ENCODE results near the gene IFITM5. TPM values are rescaled to one million over a fixed set of nuclear protein-coding genes. Genes with fewer than 3 reads are reported as not detected.

IFITM5 gene
- total RNA-seq, 2 experiments from 2014 or later = not detected

DNA sequence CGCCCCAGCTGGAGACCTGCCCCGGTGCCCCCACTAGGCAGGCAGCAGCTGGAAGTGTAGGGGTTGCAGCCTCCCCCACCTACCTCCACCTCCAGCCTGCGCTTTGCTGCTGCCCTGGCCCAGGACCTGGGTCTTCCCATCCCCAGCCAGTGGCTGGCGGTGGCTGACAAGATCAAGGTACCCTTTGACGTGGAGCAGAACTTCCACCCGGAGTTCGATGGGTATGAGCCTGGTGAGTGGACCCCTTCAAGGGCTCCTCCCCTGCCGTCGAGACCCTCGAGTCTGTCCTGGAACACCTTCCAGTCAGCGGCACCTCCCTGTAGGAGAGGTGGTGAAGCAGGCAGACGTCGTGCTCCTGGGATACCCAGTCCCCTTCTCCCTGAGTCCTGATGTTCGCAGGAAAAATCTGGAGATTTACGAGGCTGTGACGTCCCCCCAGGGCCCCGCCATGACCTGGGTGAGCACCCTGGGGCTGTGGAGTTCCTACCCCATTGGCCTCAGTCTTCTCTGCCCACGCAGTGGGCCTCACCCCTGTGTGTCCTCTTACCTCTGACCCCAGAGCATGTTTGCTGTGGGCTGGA, 6.0 kb downstream of the IFITM5 start:
- H3K36me3 Mint-ChIP-seq (ENCODE audit: low read depth) = peaks cover 69% of the 10 kb centered on the region
- H3K4me3 Mint-ChIP-seq = peak overlapping the region; percentile 88
- peaks cover 75% of the 10 kb centered on the region for H3K4me1 Mint-ChIP-seq (ENCODE audit: low read depth)
- H3K27ac Mint-ChIP-seq = no peak overlapping the region
- H3K9me3 Mint-ChIP-seq (ENCODE audit: insufficient read depth) = no peaks in the 10 kb centered on the region
- ChIA-PET CTCF (interaction anchor here (1.0 to 2.3 kb wide), 2 partner anchors 11 to 43 kb away, joined by 3 to 11 read pairs; no protein-coding TSS in a partner anchor), POLR2A (interaction anchor here (1.0 to 10.0 kb wide), 3 partner anchors 13 to 23 kb away, joined by 3 to 97 read pairs (median 41); partner anchors contain the start of gene NLRP6)
- ATAC-seq (no peak), DNase-seq (no peak)
- H3K27me3 Mint-ChIP-seq (ENCODE audit: low read depth) = no peaks in the 10 kb centered on the region

GRCh38 chr11:292211-293121, 6.9 kb downstream of the IFITM5 start:
- CTCF ChIA-PET = interaction anchor here (7.1 kb wide), 1 partner anchor 43 kb away, joined by 76 read pairs; no protein-coding TSS in a partner anchor
- ATAC-seq (no peak), DNase-seq (no peak)
- Mint-ChIP-seq H3K27ac (peak overlapping the region; percentile 77), H3K9me3 (ENCODE audit: insufficient read depth) (no peaks in the 10 kb centered on the region), H3K36me3 (ENCODE audit: low read depth) (peaks cover 77% of the 10 kb centered on the region), H3K27me3 (ENCODE audit: low read depth) (no peaks in the 10 kb centered on the region), H3K4me1 (ENCODE audit: low read depth) (peaks cover 72% of the 10 kb centered on the region), H3K4me3 (peak overlapping the region; percentile 88)
- POLR2A ChIA-PET = interaction anchor here (1.0 to 10.0 kb wide), 5 partner anchors 7 to 42 kb away, joined by 3 to 97 read pairs (median 41); partner anchors contain the start of genes IFITM5 and NLRP6

DNA sequence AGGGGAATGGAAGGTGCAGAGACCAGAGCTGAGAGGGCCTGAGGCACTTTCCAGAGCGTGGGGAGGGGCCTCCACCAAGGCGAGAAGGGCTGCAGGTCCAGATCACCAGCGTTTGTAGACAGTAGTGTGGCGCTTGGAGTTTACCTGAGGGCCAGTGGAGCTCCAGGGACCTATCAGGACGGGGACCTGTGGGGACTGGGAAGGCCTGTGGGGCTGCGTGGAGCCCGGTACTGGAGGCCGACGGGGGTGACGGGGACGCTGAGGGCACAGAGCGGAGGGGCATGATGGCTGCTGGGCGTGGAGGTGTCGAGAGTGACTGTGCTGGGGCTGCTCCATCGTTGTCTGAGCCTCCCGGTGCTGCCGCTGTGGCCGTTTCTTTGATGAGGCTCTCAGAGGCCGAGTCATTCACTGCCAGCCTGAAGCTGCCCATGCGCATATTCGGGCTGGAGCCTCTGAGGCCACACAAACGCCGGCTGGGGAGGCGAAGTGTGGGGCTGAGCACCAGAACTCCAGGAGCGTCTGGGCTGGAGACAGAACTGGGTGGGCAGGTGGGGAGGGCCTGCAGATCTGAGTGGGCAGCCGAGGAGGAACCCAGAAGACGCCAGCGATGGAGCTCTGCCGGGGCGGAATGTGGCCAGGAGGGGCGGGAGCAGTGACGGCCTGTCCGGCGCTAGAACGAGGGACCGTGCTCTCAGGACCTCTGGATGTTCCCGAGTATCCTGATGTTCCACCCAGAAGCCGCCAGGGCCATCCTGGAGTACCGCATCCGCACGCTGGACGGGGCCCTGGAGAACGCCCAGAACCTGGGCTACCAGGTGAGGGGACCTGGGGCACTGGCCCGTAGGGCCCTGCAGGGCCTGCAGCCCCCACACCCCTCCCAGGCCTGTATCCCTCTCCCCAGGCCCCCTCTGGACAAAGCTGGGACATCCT, 7.8 kb downstream of the IFITM5 start:
- peaks cover 75% of the 10 kb centered on the region for H3K36me3 Mint-ChIP-seq (ENCODE audit: low read depth)
- no peak for ATAC-seq
- H3K9me3 Mint-ChIP-seq (ENCODE audit: insufficient read depth) = no peaks in the 10 kb centered on the region
- peak overlapping the region; percentile 88 for H3K4me3 Mint-ChIP-seq
- peaks cover 70% of the 10 kb centered on the region for H3K4me1 Mint-ChIP-seq (ENCODE audit: low read depth)
- H3K27ac Mint-ChIP-seq = peak overlapping the region; percentile 93
- H3K27me3 Mint-ChIP-seq (ENCODE audit: low read depth) = peaks cover 2% of the 10 kb centered on the region
- ChIA-PET POLR2A (interaction anchor here (1.5 to 10.0 kb wide), 7 partner anchors 8 to 41 kb away, joined by 5 to 97 read pairs (median 41); partner anchors contain the start of genes IFITM1, IFITM5 and NLRP6), CTCF (interaction anchor here (1.0 to 7.1 kb wide), 2 partner anchors 18 to 42 kb away, joined by 3 to 76 read pairs; no protein-coding TSS in a partner anchor)
- DNase-seq = no peak

DNA sequence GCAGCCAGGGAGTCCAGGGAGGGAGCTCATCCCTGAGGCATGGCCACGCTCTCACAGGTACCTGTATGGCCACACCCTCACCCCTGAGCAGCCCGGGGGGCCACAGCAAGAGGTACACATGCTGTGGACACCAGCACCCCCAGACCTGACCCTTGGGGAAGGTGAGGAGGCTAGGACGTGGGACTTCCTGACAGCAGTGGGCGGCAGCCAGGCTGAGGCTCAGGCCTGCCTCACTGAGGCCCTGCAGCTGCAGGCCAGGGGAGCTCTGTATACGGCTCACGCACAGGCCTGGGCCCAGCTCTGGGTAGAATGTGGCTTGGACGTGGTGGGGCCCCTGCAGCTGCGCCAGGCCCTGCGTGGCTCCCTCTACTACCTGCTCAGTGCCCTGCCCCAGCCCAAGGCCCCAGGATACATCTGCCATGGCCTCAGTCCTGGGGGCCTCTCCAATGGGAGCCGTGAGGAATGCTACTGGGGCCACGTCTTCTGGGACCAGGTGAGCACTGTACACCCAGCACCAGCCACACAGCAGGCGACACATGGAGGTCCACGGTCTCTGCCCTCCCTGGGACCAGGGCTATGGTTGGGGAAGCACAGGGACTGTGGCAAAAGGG, 8.6 kb downstream of the IFITM5 start:
- peak; percentile 28 for DNase-seq
- peaks cover 71% of the 10 kb centered on the region for H3K4me1 Mint-ChIP-seq (ENCODE audit: low read depth)
- no peaks in the 10 kb centered on the region for H3K9me3 Mint-ChIP-seq (ENCODE audit: insufficient read depth)
- CTCF ChIA-PET = interaction anchor here (0.8 to 7.1 kb wide), 5 partner anchors 15 to 74 kb away, joined by 3 to 76 read pairs (median 5); no protein-coding TSS in a partner anchor
- peak overlapping the region; percentile 88 for H3K4me3 Mint-ChIP-seq
- H3K27ac Mint-ChIP-seq = peak overlapping the region; percentile 93
- POLR2A ChIA-PET = interaction anchor here (0.6 to 10.0 kb wide), 8 partner anchors 9 to 64 kb away, joined by 3 to 97 read pairs (median 38); partner anchors contain the start of genes IFITM1, IFITM2, IFITM5 and NLRP6
- peaks cover 2% of the 10 kb centered on the region for H3K27me3 Mint-ChIP-seq (ENCODE audit: low read depth)
- no peak for ATAC-seq
- peaks cover 73% of the 10 kb centered on the region for H3K36me3 Mint-ChIP-seq (ENCODE audit: low read depth)

DNA sequence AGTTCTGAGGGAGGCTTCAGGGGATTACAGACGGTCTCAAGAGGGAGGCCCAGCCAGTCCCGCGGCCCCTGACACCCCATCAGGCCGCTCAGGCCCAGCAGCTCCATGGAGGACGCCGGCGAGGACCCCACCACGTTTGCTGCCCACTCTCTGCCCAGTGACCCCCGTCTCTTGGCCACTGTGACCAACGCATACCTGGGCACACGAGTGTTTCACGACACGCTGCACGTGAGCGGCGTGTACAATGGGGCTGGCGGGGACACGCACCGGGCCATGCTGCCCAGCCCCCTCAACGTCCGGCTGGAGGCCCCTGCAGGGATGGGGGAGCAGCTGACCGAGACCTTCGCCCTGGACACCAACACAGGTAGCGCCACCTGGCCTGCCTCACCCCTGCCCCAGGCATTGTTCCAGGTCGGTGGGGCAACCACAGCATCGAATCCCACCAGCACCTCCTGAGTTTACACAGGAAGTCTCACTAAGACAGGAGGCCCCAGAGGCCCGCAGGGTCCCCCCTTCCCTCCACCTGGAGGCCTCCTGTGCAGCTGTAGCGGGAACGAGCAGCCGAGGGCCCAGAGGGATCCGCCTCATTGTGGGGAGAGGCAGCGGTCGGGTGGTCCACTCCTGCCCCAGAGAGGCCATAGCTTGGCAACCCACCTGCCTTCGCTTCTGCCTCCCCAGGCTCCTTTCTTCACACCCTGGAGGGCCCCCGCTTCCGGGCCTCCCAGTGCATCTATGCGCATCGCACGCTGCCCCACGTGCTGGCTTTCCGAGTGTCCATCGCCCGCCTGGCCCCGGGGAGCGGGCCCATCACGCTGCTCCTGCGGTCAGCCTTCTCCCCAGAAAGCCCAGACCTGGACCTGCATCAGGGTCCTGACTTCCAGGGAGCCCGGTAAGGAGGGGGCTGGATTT, 9.4 kb downstream of the IFITM5 start:
- Mint-ChIP-seq H3K9me3 (ENCODE audit: insufficient read depth) (no peaks in the 10 kb centered on the region), H3K4me1 (ENCODE audit: low read depth) (peaks cover 71% of the 10 kb centered on the region), H3K27me3 (ENCODE audit: low read depth) (peaks cover 2% of the 10 kb centered on the region), H3K4me3 (peak overlapping the region; percentile 88), H3K36me3 (ENCODE audit: low read depth) (peaks cover 73% of the 10 kb centered on the region), H3K27ac (peak overlapping the region; percentile 93)
- ATAC-seq (peak; percentile 5), DNase-seq (peak; percentile 54)
- ChIA-PET CTCF (interaction anchor here (0.8 to 7.1 kb wide), 7 partner anchors 16 to 75 kb away, joined by 3 to 76 read pairs (median 3); no protein-coding TSS in a partner anchor), POLR2A (interaction anchor here (0.6 to 10.0 kb wide), 12 partner anchors 9 to 72 kb away, joined by 3 to 97 read pairs (median 27); partner anchors contain the start of genes IFITM1, IFITM2, IFITM5 and NLRP6)

DNA sequence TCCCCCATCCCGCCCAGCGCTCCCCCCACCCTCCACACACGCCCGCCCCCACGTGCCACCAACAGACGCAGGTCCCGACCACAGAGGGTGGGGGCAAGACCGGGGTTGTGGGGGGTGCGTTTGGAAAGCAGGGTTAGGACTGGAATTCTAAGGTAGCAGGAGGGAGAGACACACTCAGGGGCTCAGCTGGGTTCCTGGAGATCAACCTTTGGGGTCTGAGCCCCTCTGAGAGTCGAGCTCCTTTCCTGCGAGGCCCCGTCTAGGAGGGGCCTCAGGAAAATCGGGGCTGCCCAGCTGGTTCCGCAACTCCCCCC, 10.0 kb downstream of the IFITM5 start:
- Mint-ChIP-seq H3K36me3 (ENCODE audit: low read depth) (peaks cover 71% of the 10 kb centered on the region), H3K27me3 (ENCODE audit: low read depth) (peaks cover 2% of the 10 kb centered on the region), H3K4me1 (ENCODE audit: low read depth) (peaks cover 66% of the 10 kb centered on the region), H3K4me3 (peak overlapping the region; percentile 88), H3K27ac (peak overlapping the region; percentile 93), H3K9me3 (ENCODE audit: insufficient read depth) (no peaks in the 10 kb centered on the region)
- ChIA-PET CTCF (interaction anchor here (1.0 to 7.1 kb wide), 5 partner anchors 16 to 39 kb away, joined by 3 to 76 read pairs (median 5); no protein-coding TSS in a partner anchor), POLR2A (interaction anchor here (0.6 to 10.0 kb wide), 12 partner anchors 9 to 72 kb away, joined by 3 to 97 read pairs (median 27); partner anchors contain the start of genes IFITM1, IFITM2, IFITM5 and NLRP6)
- DNase-seq (peak; percentile 65), ATAC-seq (peak; percentile 0)

- CTCF ChIA-PET = interaction anchor here (1.0 to 7.1 kb wide), 9 partner anchors 10 to 39 kb away, joined by 3 to 76 read pairs (median 5); partner anchors contain the start of gene NLRP6
- Mint-ChIP-seq H3K9me3 (ENCODE audit: insufficient read depth) (no peaks in the 10 kb centered on the region), H3K4me1 (ENCODE audit: low read depth) (peaks cover 61% of the 10 kb centered on the region), H3K27me3 (ENCODE audit: low read depth) (peaks cover 2% of the 10 kb centered on the region), H3K27ac (peak within 1 kb of the TSS; percentile 97), H3K36me3 (ENCODE audit: low read depth) (peaks cover 69% of the 10 kb centered on the region), H3K4me3 (peak within 1 kb of the TSS; percentile 94)
- POLR2A ChIA-PET = interaction anchor here (0.6 to 10.0 kb wide), 20 partner anchors 8 to 119 kb away, joined by 3 to 97 read pairs (median 8); partner anchors contain the start of genes BET1L, IFITM1, IFITM2 and IFITM5
- ATAC-seq = peak; percentile 51
- DNase-seq = peak; percentile 80
Observed at GRCh38 chr11:288478-289397, 10.6 kb downstream of the IFITM5 start, which contains the start of gene PGGHG. PGGHG (plus strand) TSS chr11:289126; CDS start chr11:289817, 691 bp downstream.

DNA sequence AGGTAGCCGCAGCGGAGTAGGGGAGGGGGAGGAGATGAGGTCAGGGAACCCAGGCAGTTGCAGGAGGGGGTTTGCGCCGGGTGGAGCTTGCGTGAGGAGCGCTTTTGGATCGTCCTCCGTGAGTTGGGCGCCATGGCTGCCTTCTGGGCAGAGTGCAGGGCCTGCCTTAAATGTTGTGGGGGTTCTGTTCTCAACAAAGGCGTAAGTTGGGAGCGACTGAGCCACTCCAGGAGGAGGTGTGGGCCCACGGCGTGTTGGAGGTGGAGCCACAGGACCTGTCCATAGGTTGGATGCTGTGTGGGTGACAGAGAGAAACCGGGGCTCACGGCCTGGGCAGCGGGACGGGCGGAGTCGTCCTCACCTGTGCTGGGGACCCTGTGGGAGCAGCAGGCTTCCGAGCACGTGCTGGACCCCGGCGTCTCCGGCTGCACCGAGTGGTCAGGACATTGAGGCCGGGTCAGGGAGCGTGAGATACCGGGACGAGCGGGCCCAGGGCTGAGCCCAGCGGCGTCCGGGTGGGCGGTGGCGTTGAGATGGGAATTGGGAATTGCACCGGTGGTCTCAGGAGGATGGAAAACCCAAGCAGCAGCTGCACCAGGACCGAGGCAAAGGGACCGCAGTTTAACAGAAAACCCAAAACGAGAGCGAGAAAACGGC, 11.4 kb downstream of the IFITM5 start:
- Mint-ChIP-seq H3K27me3 (ENCODE audit: low read depth) (peaks cover 2% of the 10 kb centered on the region), H3K9me3 (ENCODE audit: insufficient read depth) (no peaks in the 10 kb centered on the region), H3K4me3 (peak overlapping the region; percentile 94), H3K36me3 (ENCODE audit: low read depth) (peaks cover 67% of the 10 kb centered on the region), H3K27ac (peak overlapping the region; percentile 97), H3K4me1 (ENCODE audit: low read depth) (peaks cover 60% of the 10 kb centered on the region)
- ChIA-PET POLR2A (interaction anchor here (0.8 to 10.0 kb wide), 18 partner anchors 7 to 248 kb away, joined by 3 to 97 read pairs (median 8); partner anchors contain the start of genes BET1L, IFITM1, IFITM2 and IFITM5), CTCF (interaction anchor here (0.9 to 7.1 kb wide), 11 partner anchors 9 to 162 kb away, joined by 3 to 76 read pairs (median 5); partner anchors contain the start of genes NLRP6 and PTDSS2)
- ATAC-seq = peak; percentile 50
- peak; percentile 87 for DNase-seq
